MM.1S (cell line): ENCODE data around the gene ATP11C.

ENCODE experiments used
- EZH2 ChIP-seq: fragments of 300-600 bp; sonication (generic); optimal IDR thresholded peaks from 2 replicates; pipeline ENCODE3; 2017; ENCODE audit warnings: low read depth, mild to moderate bottlenecking, antibody characterized with exemption, low read length, mixed read lengths
- TF ChIP-seq, protein P1 (sequence below): fragments of 300-600 bp; sonication (generic); IDR thresholded peaks from 2 replicates; pipeline ENCODE4 v1.5.1; 2016; ENCODE audit warnings: antibody characterized with exemption, low read length, mixed read lengths

DNA sequence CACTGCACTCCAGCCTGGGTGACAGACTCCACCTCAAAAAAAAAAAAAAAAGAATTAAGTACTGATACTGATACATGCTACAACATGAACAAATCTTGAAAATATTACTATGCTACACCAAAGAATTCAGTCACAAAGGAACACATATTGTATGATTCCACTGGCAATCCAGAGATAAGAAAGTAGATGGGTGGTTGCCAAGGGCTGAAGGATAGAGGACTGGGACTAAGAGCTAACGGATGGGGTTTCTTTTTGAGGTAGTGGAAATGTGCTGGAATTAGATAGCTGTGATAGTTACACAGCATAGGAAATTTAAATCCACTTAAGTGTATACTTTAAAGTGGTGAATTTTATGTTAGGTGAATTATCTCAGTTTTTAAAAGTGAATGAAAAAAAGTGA is 12.5 kb downstream of the ATP11C start:
- TF ChIP-seq, protein P1, sequence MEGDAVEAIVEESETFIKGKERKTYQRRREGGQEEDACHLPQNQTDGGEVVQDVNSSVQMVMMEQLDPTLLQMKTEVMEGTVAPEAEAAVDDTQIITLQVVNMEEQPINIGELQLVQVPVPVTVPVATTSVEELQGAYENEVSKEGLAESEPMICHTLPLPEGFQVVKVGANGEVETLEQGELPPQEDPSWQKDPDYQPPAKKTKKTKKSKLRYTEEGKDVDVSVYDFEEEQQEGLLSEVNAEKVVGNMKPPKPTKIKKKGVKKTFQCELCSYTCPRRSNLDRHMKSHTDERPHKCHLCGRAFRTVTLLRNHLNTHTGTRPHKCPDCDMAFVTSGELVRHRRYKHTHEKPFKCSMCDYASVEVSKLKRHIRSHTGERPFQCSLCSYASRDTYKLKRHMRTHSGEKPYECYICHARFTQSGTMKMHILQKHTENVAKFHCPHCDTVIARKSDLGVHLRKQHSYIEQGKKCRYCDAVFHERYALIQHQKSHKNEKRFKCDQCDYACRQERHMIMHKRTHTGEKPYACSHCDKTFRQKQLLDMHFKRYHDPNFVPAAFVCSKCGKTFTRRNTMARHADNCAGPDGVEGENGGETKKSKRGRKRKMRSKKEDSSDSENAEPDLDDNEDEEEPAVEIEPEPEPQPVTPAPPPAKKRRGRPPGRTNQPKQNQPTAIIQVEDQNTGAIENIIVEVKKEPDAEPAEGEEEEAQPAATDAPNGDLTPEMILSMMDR, result no peak
- no peak for TF ChIP-seq EZH2
